Activated CD4-positive, alpha-beta T cell treated with anti-CD3 and anti-CD28 coated beads, Interleukin-2, amount 10 ng/mL, durations not matched to agents 24 days and 14 days (primary cell): ENCODE data around the gene MAU2. TPM values are rescaled to one million over a fixed set of nuclear protein-coding genes. Genes with fewer than 3 reads are reported as not detected.

Source experiments
- DNase-seq: peaks from one replicate; pipeline ENCODE4 v3.0.0; 2022
- H3K27ac Mint-ChIP-seq: one replicate; pipeline ENCODE4 v1.8.0; 2022; ENCODE audit warnings: mild to moderate bottlenecking, mixed read lengths
- H3K27me3 Mint-ChIP-seq: one replicate; pipeline ENCODE4 v1.8.0; 2022; ENCODE audit warnings: mixed read lengths
- H3K36me3 Mint-ChIP-seq: one replicate; pipeline ENCODE4 v1.8.0; 2022; ENCODE audit warnings: low read depth, mild to moderate bottlenecking, mixed read lengths
- H3K4me1 Mint-ChIP-seq: one replicate; pipeline ENCODE4 v1.8.0; 2021; ENCODE audit warnings: mixed read lengths
- H3K4me3 Mint-ChIP-seq: one replicate; pipeline ENCODE4 v1.8.0; 2022; ENCODE audit warnings: mild to moderate bottlenecking, moderate library complexity, mixed read lengths
- H3K9me3 Mint-ChIP-seq: one replicate; pipeline ENCODE4 v1.8.0; 2021; ENCODE audit warnings: mixed read lengths
- intact Hi-C: fragments of 100-400 bp; cut with micrococcal nuclease; formaldehyde crosslinking; loops from one replicate; pipeline ENCODE4 v1.15.1; 2023
- total RNA-seq: library from RNA; stranded (reverse); gene quantifications from 2 replicates; pipeline ENCODE4 v1.2.3, GENCODE V29; 2022

MAU2 gene
- total RNA-seq, 1 donor from 2014 or later: 73.0 TPM

- no peak overlapping the region for H3K4me3 Mint-ChIP-seq
- DNase-seq: no peak
- no peaks in the 10 kb centered on the region for H3K9me3 Mint-ChIP-seq
- intact Hi-C loops: no loop called here
- no peaks in the 10 kb centered on the region for H3K27me3 Mint-ChIP-seq
- no peaks in the 10 kb centered on the region for H3K4me1 Mint-ChIP-seq
- H3K36me3 Mint-ChIP-seq: peaks cover 48% of the 10 kb centered on the region
- no peak overlapping the region for H3K27ac Mint-ChIP-seq
Observed at GRCh38 chr19:19296953-19297689, 23.5 kb upstream of the MAU2 start.

- H3K27me3 Mint-ChIP-seq: no peaks in the 10 kb centered on the region
- no peak overlapping the region for H3K27ac Mint-ChIP-seq
- DNase-seq: no peak
Observed at GRCh38 chr19:19297759-19298158, 22.9 kb upstream of the MAU2 start.

GRCh38 chr19:19300613-19301012 is 20.0 kb upstream of the MAU2 start:
- no peak overlapping the region for H3K4me3 Mint-ChIP-seq
- intact Hi-C loops: no loop called here
- H3K36me3 Mint-ChIP-seq: peaks cover 30% of the 10 kb centered on the region

More at GRCh38 chr19:19297759-19298158, 22.9 kb upstream of the MAU2 start:
- Mint-ChIP-seq H3K36me3 (peaks cover 44% of the 10 kb centered on the region), H3K4me1 (no peaks in the 10 kb centered on the region), H3K4me3 (no peak overlapping the region), H3K9me3 (no peaks in the 10 kb centered on the region)
- intact Hi-C loops: no loop called here

GRCh38 chr19:19303411-19303810 is 17.2 kb upstream of the MAU2 start:
- Mint-ChIP-seq H3K9me3 (no peaks in the 10 kb centered on the region), H3K36me3 (peaks cover 31% of the 10 kb centered on the region), H3K27ac (no peak overlapping the region), H3K27me3 (no peaks in the 10 kb centered on the region), H3K4me3 (no peak overlapping the region), H3K4me1 (no peaks in the 10 kb centered on the region)
- no peak for DNase-seq
- intact Hi-C loops: no loop called here

More at GRCh38 chr19:19300613-19301012, 20.0 kb upstream of the MAU2 start:
- Mint-ChIP-seq H3K27me3 (no peaks in the 10 kb centered on the region), H3K27ac (no peak overlapping the region), H3K4me1 (no peaks in the 10 kb centered on the region), H3K9me3 (no peaks in the 10 kb centered on the region)
- no peak for DNase-seq

- no peaks in the 10 kb centered on the region for H3K4me1 Mint-ChIP-seq
- H3K4me3 Mint-ChIP-seq: no peak overlapping the region
- H3K36me3 Mint-ChIP-seq: peaks cover 32% of the 10 kb centered on the region
- DNase-seq: no peak
- intact Hi-C loops: no loop called here
- no peaks in the 10 kb centered on the region for H3K27me3 Mint-ChIP-seq
- H3K27ac Mint-ChIP-seq: no peak overlapping the region
- no peaks in the 10 kb centered on the region for H3K9me3 Mint-ChIP-seq
Observed at GRCh38 chr19:19304186-19304965, 16.3 kb upstream of the MAU2 start.

GRCh38 chr19:19305066-19305465 is 15.6 kb upstream of the MAU2 start:
- Mint-ChIP-seq H3K4me3 (no peak overlapping the region), H3K9me3 (no peaks in the 10 kb centered on the region), H3K27ac (no peak overlapping the region), H3K27me3 (no peaks in the 10 kb centered on the region), H3K4me1 (no peaks in the 10 kb centered on the region), H3K36me3 (peaks cover 35% of the 10 kb centered on the region)
- DNase-seq: no peak
- intact Hi-C loops: no loop called here

GRCh38 chr19:19305696-19306095 is 14.9 kb upstream of the MAU2 start:
- Mint-ChIP-seq H3K36me3 (peaks cover 39% of the 10 kb centered on the region), H3K27me3 (no peaks in the 10 kb centered on the region), H3K9me3 (no peaks in the 10 kb centered on the region), H3K27ac (no peak overlapping the region), H3K4me1 (no peaks in the 10 kb centered on the region), H3K4me3 (no peak overlapping the region)
- no peak for DNase-seq
- intact Hi-C loops: no loop called here

GRCh38 chr19:19306191-19306590 is 14.4 kb upstream of the MAU2 start:
- H3K27ac Mint-ChIP-seq: no peak overlapping the region
- no peak overlapping the region for H3K4me3 Mint-ChIP-seq
- intact Hi-C loops: no loop called here
- H3K27me3 Mint-ChIP-seq: no peaks in the 10 kb centered on the region
- H3K9me3 Mint-ChIP-seq: no peaks in the 10 kb centered on the region
- peaks cover 40% of the 10 kb centered on the region for H3K36me3 Mint-ChIP-seq
- DNase-seq: no peak
- no peaks in the 10 kb centered on the region for H3K4me1 Mint-ChIP-seq

- Mint-ChIP-seq H3K4me3 (no peak overlapping the region), H3K27ac (no peak overlapping the region), H3K27me3 (no peaks in the 10 kb centered on the region), H3K36me3 (peaks cover 38% of the 10 kb centered on the region), H3K4me1 (peaks cover 3% of the 10 kb centered on the region), H3K9me3 (no peaks in the 10 kb centered on the region)
- DNase-seq: no peak
- intact Hi-C loops: no loop called here
Observed at GRCh38 chr19:19308373-19308772, 12.3 kb upstream of the MAU2 start.

GRCh38 chr19:19315444-19315843 is 5.2 kb upstream of the MAU2 start:
- no peak for DNase-seq
- Mint-ChIP-seq H3K4me1 (peaks cover 19% of the 10 kb centered on the region), H3K9me3 (no peaks in the 10 kb centered on the region), H3K4me3 (no peak overlapping the region), H3K27me3 (no peaks in the 10 kb centered on the region), H3K36me3 (peaks cover 34% of the 10 kb centered on the region), H3K27ac (no peak overlapping the region)
- intact Hi-C loops: no loop called here

- H3K9me3 Mint-ChIP-seq: no peaks in the 10 kb centered on the region
- H3K4me3 Mint-ChIP-seq: no peak overlapping the region
- no peak for DNase-seq
- H3K36me3 Mint-ChIP-seq: peaks cover 31% of the 10 kb centered on the region
- intact Hi-C loops: no loop called here
- H3K27me3 Mint-ChIP-seq: no peaks in the 10 kb centered on the region
- H3K4me1 Mint-ChIP-seq: peaks cover 19% of the 10 kb centered on the region
- H3K27ac Mint-ChIP-seq: no peak overlapping the region
Observed at GRCh38 chr19:19316082-19316481, 4.5 kb upstream of the MAU2 start.

GRCh38 chr19:19319732-19320360 is 783 bp upstream of the MAU2 start:
- DNase-seq: no peak
- peak overlapping the region; percentile 99 for H3K27ac Mint-ChIP-seq
- peaks cover 29% of the 10 kb centered on the region for H3K36me3 Mint-ChIP-seq
- H3K4me1 Mint-ChIP-seq: peaks cover 34% of the 10 kb centered on the region
- peak overlapping the region; percentile 89 for H3K4me3 Mint-ChIP-seq
- intact Hi-C loops: loop anchor here (1.0 kb wide), 5 partner anchors 65 to 196 kb away; partner anchors contain the start of genes BORCS8, NDUFA13 and RFXANK
- H3K27me3 Mint-ChIP-seq: no peaks in the 10 kb centered on the region
- H3K9me3 Mint-ChIP-seq: no peaks in the 10 kb centered on the region

GRCh38 chr19:19321141-19321577 is 530 bp downstream of the MAU2 start:
- DNase-seq: no peak
- intact Hi-C loops: no loop called here
- Mint-ChIP-seq H3K27me3 (no peaks in the 10 kb centered on the region), H3K27ac (peak overlapping the region; percentile 82), H3K4me3 (peak overlapping the region; percentile 89), H3K4me1 (peaks cover 41% of the 10 kb centered on the region), H3K36me3 (peaks cover 32% of the 10 kb centered on the region), H3K9me3 (no peaks in the 10 kb centered on the region)
